NCI-H2081 (cell line): ENCODE data around the gene TARDBP.
"Not testable (repeated sequence)": the region's sequence is repeated elsewhere in the genome, so short reads cannot be mapped to it uniquely, and the experiment has no call there.

Experiments used
- DNase-seq, 2 experiments: peaks; one replicate each; lab custom pipeline; 2025; lab: John Stamatoyannopoulos, UW

The TARDBP gene

DNA sequence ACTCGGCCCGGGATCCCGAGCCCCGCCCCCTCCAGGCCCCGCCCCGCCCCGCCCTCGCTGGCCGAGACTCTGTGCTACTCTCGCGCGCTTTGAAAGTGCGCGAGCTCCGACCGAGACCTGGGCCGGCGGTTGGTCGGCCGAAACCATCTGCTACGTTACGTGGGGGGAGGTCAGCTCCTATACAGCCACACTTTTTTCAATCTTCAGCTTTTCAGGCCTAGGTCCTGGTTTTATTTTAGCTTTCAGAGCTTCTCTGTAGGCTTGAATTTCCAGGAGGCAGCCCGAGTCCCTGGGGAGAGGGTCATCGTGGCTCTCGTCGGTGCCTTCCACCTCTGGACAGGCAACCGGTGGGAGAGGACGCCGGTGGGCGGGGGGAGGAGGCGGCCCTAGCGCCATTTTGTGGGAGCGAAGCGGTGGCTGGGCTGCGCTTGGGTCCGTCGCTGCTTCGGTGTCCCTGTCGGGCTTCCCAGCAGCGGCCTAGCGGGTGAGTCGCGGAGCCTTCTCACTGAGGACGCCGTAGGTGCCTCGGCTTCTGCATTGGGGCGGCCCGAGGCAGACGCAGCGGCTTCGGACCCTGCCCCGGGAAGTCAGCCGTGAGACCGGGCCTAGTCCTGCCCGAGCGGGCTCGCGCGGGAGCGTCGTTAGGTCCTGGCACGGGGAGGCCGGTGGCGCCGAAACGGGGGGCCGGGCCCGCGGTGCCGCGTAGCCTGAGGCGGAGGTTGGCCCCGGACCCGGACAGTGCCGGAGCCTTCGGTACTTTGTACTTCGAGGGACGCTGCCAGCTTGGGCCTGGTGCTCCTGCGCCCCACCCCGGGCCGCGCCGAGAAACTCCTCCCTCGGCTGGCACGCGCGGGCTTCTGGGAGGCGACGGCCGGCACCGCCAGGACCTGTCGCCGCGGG, at the start of gene TARDBP:
Gene TARDBP, plus strand, starts transcription at position 395 of the 900 bp plus-strand sequence. CDS start 1,074 bp downstream, outside the sequence.
- peak; percentile 83 to 92 for DNase-seq

DNA sequence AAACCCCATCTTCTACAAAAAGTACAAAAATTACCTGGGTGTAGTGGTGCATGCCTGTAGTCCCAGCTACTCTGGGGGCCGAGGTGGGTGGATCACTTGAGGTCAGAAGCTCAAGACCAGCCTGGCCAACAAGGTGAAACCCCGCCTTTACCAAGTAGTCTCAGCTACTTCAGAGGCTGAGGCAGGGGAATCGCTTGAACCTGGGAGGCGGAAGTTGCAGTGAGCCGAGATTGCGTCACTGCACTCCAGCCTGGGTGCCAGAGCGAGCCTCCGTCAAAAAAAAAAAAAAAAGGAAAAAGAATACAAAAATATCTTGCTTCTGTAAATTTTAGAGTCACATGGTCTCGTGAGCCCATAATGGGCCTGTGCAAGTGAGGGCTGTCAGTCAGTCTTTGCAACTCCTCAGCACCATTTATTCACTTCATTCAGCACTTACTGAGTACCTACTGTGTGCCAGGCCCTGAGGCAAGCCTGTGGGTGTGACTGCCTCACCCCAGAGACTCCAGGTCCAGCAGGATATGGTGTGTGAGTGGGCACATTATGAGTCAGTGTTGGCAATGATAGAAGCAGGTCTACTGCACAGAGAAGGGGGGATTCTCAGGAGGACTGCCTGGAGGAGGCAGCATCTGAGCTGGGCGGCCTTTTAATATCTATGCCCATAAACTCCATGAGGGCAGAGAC, 46.8 kb upstream of the TARDBP start:
- DNase-seq: no peak

DNA sequence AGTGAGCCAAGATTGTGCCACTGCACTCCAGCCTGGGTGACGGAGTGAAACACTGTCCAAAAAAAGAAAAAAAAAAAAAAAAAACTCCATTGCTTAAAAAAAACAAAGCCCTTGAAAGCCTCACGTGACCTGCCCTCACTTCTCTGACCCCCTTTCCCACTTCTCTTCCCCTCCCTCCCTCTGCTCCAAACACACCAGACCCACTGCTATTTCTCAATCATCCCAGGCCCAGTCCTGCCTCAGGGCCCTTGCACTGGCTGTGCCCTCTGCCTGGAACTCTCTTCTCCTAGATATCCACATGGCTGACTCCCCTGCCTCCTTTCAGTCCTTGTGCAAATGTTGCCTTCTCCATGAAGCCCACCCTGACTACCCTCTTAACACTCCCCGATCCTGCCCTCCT, 45.4 kb upstream of the TARDBP start:
- no peak for DNase-seq

DNA sequence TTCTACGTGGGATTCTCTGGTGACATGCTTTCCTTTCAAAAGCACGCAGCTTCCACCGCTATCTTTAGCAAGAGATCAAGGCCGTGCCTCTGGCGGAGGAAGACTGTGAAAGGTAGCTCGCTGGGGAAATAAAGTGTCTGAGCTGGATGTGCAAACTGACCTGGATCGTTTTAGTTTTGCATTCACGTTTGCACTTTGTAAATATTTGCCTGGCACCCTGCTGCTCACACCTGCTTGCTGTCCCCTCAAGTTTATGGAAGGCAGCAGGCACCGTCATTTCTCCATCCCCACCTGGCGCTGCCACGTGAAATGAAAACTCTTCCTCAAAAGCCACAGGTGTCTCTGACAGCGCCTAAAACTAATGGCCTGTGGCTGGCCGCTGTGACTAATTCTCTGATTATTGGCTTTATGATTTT, 44.0 kb upstream of the TARDBP start:
- peak; percentile 74 to 94 for DNase-seq

DNA sequence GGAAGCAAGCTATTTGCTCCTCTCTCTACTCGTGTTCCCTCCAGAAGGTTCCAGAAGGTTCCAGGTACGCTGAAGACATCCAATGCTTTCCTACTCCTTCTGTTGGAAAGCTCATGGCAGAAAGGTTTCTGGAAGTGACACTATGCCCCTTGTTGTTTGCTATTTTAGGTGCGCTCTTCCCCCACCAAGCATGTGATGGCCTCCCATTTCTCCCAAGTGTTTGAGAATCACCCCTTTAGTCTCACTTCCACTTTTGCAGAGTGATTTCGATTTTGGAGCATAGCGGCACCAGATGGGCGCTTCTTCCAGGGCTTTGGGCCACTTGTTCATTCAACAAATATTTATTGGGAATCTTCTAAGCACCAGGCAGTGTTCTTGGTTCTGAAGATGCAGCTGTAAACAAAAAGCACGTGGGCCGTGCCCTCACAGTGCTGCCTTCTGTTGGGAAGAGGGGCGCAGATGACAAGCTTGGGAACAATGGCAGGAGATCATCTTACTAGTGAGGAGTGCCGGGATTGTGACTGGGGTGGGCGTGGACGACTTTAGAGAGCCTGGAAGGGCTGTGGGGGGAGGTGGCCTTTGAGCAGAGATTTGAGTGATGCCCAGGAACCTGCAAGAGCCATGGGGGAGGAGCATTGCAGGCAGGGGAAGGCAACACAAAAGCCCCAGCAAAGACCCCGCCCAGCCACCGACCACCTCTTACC, 43.0 kb upstream of the TARDBP start:
- no peak for DNase-seq

DNA sequence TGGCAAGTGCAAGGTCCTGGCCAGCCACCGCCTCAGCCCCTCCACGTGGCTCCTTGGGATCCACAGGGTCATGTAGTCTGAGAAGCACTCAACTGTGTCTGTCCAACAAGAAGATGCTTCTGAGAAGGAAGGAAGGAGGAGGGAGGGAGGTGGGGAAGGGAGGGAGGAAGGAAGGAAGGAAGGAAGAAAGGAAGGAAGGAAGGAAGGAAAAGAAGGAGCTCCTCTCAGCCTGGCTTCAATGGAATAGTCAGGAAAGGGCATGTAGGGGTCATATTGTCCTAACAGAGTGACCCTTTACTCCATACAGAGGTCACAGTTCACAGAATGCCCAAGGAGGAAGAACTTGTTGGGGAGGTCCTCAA, 42.5 kb upstream of the TARDBP start:
- no peak for DNase-seq

DNA sequence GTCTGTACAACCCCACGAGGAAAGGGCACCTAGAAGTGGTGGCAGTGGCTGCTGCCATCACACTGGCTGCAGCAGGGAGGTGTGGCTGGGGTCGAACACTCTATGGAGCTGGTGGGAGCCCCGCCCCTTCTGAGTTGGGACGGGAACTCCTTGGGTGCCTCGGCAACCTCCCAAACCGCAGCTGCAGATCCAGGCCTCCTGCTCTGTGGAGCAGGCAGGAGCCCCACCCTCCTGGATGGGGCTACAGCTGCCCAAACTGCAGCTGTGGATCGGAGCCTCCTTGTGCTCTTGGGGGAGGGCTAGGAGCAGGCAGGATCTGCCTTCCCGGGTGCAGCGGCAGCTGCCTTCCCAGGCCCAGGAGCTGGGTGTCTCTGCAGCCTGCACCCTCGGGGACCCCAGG, 38.9 kb upstream of the TARDBP start:
- DNase-seq: no peak

DNA sequence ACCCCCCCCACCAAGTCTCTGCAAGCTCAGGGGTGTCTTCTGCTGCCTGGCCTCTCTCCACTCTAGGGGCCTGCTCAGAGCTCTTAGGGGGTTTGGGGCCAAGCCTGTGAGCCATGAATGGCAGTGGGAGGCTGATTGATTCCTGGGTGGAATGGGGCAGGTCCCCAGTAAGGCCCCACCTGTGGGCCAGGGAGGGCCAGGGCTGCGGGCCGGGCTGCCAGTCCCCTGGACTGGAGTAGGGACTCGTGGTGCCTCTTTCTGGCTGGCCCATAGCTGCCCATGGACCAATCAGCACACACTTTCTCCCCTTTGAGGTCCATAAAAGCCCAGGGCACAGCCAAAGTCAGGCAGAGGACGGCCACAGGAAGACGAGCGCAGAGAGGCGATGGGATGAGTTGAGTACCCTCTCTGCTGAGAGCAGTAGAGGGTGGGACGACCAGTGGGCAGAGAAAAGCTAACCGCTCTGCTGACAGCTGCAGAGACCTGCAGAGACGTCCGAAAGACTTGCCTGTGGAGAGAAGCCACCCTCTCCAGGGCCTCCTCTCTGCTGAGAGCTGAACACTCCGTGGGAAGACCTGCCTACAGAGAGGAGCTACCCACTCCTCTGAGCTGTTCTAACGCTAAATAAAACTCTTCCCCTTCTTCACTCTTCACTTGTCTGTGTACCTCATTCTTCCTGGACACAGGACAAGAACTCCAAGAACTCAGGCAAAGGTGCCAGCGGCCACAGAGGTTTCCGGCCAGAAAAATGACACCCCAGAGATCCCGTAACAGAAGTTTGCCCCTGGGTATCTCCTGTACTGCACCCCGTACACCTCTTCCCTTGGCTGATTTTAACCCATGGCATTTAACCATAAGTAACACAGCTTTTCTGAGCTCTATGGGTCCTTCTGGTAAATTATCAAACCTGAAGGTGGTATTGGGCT, 38.2 kb upstream of the TARDBP start:
- no peak for DNase-seq

DNA sequence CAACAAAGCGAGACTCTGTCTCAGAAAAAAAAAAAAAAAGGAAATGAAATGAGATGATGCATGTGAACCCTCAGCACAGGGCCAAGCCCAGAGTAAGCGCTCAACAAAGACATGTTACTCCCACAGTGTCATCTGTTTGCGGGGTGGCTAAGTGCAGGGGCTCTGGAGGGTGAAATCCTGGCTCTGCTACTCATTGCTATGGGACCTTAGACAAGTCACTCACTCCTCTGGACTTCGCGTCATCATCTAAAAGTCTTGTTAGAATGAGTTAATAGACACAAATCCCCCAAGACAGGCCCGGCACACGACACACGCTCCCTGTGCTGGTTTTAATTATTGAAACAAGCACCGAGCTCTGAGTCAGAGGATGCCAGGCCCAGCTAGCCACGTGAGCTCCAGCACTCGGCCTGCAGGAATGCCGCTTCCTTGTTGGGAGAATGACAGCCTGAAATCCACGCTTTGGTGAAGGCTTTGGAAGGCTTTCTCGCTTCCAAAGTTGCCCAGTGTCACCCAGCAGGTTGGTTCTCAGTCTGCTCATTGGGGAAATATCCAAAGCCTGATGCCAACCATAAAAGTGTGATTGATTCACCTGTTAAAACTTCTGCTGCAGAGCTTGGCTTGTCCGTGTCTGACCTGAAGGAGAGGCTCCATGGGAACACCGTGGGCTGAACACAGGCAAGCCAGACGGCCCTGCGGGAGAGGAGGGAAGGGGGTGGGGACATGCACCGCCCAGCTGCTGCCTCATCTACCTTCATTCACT, 36.7 kb upstream of the TARDBP start:
- DNase-seq: no peak

DNA sequence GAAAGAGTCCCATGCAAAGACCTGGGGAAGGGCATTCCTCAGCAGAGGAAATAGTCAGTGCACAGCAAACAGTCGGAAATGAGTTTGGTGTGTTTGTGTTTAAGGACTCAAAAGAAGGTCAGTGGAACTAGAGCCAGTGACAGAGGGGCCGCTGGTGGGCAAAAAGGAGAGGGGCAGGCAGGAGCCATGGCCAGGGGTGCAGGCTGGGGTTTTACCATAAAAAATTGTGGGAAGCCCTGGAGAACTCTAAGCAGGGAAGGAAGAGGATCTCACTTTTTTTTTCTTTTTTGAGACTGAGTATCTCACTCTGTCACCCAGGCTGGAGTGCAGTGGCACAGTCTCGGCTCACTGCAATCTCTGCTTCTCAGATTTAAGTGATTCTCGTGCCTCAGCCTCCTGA, 33.7 kb upstream of the TARDBP start:
- no peak for DNase-seq

DNA sequence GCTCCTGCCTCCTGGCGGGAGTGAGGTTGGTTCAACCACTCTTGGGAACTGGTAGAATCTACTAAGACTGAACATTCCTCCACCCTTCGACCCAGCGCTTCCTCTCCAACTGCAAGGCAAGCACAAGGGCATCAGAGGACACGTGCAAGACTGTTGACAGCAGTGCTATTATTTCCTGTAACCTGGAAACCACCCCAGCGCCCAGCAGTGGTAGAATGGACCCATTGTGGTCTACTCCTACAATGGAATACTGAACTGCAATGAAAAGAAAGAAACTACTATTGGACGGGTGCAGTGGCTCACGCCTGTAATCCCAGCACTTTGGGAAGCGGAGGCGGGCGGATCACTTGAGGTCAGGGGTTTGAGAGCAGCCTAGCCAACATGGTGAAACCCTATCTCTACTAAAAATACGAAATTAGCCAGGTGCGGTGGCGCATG, 33.0 kb upstream of the TARDBP start:
- DNase-seq: no peak

DNA sequence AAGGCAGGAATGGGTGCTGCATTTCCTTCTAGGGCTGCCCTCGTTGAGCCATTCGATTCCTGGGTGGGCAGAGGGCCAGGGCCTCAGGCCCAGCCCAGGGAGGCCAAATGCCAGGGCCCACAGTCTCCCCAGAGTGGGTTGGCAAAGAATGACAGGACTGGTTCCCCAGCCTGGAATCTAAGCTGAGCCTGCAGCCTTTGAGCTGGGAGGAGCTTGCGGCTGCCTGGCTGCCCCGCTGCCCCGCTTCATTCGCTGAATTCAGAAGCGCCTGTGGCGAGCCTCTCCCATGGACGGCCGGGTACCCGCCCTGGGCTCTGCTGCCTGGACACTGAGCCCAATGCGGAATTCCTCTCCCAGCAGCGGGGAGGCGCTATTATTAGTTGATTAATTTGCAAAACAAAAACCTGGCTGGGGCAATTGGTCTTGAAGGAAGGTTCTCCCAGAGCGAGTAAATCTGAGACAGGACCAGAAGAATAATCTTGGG, 32.3 kb upstream of the TARDBP start:
- DNase-seq: no peak

DNA sequence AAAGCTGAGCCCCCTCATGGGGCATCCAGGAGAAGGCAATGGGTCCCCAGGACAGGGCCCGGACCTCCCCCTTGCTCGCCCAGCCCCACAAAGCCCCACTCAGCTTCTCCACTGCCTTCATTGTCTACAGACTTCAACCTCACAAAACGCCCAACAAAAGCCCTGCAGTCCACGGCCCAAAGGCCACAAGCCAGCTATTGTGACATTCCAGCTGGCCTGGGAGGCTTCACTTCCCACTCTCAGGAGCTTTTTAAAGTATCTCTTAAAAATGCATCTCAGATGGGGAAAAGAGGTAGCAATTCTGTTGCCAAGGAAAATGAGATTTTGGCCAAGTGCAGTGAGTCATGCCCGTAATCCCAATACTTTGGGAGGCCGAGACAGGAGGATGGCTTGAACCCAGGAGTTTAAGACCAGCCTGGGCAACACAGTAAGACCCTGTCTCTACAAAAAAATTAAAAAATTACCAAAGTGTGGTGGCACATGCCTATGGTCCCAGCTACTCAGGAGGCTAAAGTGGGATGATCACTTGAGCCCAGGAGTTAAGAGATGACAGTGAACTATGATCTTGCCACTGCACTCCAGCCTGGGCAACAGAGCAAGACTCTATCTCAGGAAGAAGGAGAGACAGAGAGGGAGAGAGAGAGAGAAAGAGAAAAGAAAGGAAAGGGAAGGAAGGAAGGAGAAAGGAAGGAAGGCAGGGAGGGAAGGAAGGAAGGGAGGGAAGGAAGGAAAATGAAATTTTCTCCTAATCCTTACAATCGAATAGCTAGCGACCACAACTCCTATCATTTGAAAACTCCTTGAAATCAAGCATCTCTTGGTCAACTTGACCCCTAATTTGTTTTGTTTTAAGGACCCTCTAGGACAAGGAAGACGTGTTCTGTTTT, 31.4 kb upstream of the TARDBP start:
- no peak for DNase-seq

DNA sequence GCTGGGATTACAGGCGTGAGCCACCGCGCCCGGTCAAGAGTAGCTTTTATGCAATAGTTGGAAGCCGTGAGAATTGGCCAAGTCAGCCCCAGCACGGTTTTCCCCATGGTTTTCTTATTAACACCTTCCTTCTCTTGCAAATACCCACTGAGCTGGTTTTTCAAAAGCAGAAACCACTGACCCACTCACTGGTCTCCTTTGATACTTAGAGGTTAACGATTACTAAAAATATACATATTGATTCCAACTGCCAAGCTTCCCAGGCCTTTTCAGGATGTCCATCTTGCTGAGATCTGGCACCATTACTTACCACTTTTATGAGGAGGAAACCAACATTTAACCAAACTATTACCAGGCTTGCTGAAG, 25.9 kb upstream of the TARDBP start:
- no peak for DNase-seq

DNA sequence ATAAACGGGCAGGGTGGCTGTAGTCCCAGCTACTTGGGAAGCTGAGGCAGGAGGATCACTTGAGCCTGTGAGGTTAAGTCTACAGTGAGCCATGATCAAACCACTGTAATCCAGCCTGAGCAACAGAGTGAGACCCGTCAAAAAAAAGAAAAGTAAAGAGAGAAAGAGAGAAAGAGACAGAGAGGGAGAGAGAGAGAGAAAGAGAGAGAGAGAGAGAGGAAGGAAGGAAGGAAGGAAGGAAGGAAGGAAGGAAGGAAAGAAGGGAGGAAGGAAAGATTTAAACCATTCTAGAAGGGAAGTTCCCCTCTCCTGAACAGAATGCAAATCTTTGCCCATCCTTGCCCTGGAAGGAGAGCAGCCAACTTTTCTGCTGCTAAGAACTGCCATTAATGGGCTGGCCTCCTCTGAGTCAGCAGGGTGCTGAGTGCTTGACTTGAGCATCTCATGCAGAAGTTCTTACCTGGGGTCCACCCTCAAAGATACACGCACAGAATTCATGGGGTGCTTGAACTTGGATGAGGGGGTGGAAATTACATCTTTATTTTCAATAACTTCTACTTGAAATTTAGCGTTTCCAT, 24.5 kb upstream of the TARDBP start:
- no peak for DNase-seq

DNA sequence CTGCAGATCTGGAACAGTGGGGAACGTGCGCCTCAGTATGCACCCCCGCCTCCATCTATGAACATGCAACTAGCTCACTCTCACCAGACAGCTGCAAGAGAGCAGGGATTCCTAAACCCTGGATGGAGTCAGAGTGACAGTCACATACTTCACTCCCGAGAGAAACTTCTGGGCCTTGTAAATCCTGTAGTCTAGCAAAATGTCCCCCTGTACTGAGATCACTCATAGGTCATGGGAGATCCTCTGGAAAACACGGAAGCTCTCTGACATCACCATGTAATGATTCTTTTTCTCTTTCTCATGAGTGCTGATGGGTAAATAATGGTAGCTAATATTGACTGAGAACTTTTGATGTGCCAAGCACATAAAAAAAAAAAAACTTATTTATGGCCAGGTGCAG, 23.4 kb upstream of the TARDBP start:
- no peak for DNase-seq

DNA sequence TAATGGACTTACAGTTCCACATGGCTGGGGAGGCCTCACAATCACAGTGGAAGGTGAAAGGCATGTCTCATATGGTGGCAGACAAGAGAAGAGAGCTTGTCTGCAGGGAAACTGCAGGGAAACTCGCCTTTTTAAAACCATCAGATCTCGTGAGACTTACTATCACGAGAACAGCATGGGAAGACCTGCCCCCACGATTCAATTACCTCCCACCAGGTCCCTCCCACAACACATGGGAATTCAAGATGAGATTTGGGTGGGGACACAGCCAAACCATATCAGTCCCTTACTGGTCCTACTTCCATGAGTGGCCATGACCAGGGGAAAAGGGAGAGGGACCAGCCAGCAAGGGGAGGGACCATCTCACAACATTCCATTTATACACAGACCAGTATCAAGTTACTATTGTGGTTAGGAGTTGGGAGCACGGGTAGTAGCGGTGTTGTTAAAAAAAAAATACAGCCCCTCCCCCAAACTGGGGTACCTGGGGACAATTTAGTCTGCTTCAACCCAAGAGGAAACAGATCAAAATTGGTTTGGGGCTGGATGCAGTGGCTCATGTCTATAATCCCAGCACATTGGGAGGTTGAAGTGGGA, 22.4 kb upstream of the TARDBP start:
- DNase-seq: not testable (repeated sequence)

DNA sequence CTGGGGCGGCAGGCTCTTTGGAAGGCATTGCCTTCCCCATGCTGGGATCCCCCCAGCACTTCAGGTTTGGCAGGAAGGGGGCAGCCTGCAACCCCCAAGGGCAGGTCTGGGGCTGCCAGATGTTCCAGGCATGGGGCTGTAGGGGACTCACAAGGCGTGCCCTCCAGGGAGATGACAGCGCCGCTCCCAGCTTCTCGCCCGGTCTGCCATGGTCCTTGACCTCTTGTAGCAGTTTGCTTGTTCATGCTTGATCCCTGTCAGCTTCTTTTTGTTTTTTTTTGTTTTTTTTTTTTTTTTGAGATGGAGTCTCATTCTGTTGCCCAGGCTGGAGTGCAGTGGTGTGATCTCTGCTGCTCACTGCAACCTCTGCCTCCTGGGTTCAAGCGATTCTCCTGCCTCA, 21.6 kb upstream of the TARDBP start:
- no peak for DNase-seq

DNA sequence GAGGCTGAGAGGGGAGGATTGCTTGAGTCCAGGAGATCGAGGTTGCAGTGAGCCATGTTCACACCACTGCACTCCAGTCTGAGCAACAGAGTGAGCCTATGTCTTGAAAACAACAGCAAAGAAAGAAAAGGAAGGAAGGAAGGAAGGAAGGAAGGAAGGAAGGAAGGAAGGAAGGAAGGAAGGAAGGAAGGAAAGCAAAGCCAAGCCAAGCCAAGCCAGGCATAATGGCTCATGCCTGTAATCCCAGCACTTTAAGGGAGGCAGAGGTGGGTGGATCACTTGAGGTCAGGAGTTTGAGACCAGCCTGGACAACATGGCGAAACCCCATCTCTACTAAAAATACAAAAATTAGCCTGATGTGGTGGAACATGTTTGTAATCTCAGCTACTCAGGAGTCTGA, 20.4 kb upstream of the TARDBP start:
- not testable (repeated sequence) for DNase-seq
